OCI-LY7 (cell line): ENCODE measurements around the gene ART4. TPM values are rescaled to one million over a fixed set of nuclear protein-coding genes. Genes with fewer than 3 reads are reported as not detected.
A peak's percentile ranks its signal among the peaks of the same experiment; 100 is the strongest.

Source experiments
- BruUV-seq: library from RNA; stranded (reverse); fragments of 400-500 nt; replicated peaks from 2 replicates; lab custom pipeline; 2021; lab: Mats Ljungman, UMichigan
- CTCF ChIA-PET: fragments of 300-600 bp; sonication (Branson Sonifier 250); formaldehyde crosslinking; loops from one replicate; lab custom pipeline; 2022; ENCODE audit warnings: antibody characterized with exemption; ENCODE audit not compliant: unreplicated experiment; lab: Charles Lee
- POLR2A ChIA-PET: fragments of 300-600 bp; sonication (Branson Sonifier 250); formaldehyde crosslinking; loops from one replicate; lab custom pipeline; 2022; ENCODE audit warnings: antibody characterized with exemption; lab: Charles Lee
- DNase-seq: peaks from one replicate; pipeline ENCODE4 v3.0.0-alpha.2; 2015; ENCODE audit warnings: low spot score
- H2AFZ ChIP-seq: fragments of 200-600 bp; sonication (generic), shearing (Covaris generic); 2 replicates; pipeline ENCODE4 v1.6.1; 2014; ENCODE audit warnings: mild to moderate bottlenecking, antibody characterized with exemption, low read length, moderate library complexity
- H3K27ac ChIP-seq: fragments of 200-600 bp; sonication (generic); 2 replicates; pipeline ENCODE4 v1.5.1; 2014; ENCODE audit warnings: mixed run types, low read depth, mild to moderate bottlenecking, moderate library complexity, low read length, inconsistent platforms; ENCODE audit not compliant: poor library complexity, severe bottlenecking
- H3K36me3 ChIP-seq: fragments of 200-600 bp; sonication (generic); 2 replicates; pipeline ENCODE4 v1.6.1; 2014; ENCODE audit warnings: mild to moderate bottlenecking, antibody characterized with exemption, low read length, moderate library complexity, mixed read lengths; ENCODE audit not compliant: insufficient read depth
- H3K4me1 ChIP-seq: fragments of 200-600 bp; sonication (generic); 2 replicates; pipeline ENCODE4 v1.5.1; 2014; ENCODE audit warnings: mild to moderate bottlenecking, low read length; ENCODE audit not compliant: insufficient read depth, poor library complexity, severe bottlenecking
- H3K4me2 ChIP-seq: fragments of 200-600 bp; sonication (generic); 2 replicates; pipeline ENCODE4 v1.6.1; 2014; ENCODE audit warnings: mild to moderate bottlenecking, low read length
- H3K4me3 ChIP-seq: fragments of 200-600 bp; sonication (generic); 2 replicates; pipeline ENCODE4 v1.5.1; 2014; ENCODE audit warnings: mild to moderate bottlenecking, low read depth, low read length; ENCODE audit not compliant: poor library complexity, severe bottlenecking
- H3K79me2 ChIP-seq: fragments of 200-600 bp; sonication (generic); 2 replicates; pipeline ENCODE4 v1.6.1; 2016; ENCODE audit warnings: low read depth, mild to moderate bottlenecking, low read length, moderate library complexity, mixed read lengths; ENCODE audit not compliant: insufficient read depth
- H3K9me2 ChIP-seq: fragments of 200-600 bp; sonication (generic); 2 replicates; pipeline ENCODE4 v1.6.1; 2016; ENCODE audit warnings: mild to moderate bottlenecking, low read length, mixed read lengths; ENCODE audit not compliant: insufficient read depth
- H3K9me3 ChIP-seq: fragments of 200-600 bp; sonication (generic); 2 replicates; pipeline ENCODE4 v1.6.1; 2014; ENCODE audit warnings: mild to moderate bottlenecking, mixed run types, low read length, mixed read lengths
- H4K20me1 ChIP-seq: fragments of 200-600 bp; sonication (generic); 2 replicates; pipeline ENCODE4 v1.6.1; 2014; ENCODE audit warnings: mild to moderate bottlenecking, antibody characterized with exemption, low read length, moderate library complexity, mixed read lengths; ENCODE audit not compliant: insufficient read depth
- EZH2phosphoT487 ChIP-seq: fragments of 200-600 bp; sonication (generic); IDR thresholded peaks from 2 replicates; pipeline ENCODE4 v1.6.1; 2018; ENCODE audit warnings: low read depth, borderline replicate concordance, mild to moderate bottlenecking, mixed run types, antibody characterized with exemption, low read length, moderate library complexity, mixed read lengths
- intact Hi-C: fragments of 100-400 bp; cut with micrococcal nuclease; formaldehyde crosslinking; loops from one replicate; pipeline ENCODE4 v1.10.0; 2022; ENCODE audit not compliant: unreplicated experiment
- total RNA-seq, 2 experiments: library from RNA; depleted of rRNA in 1 of 2; stranded (reverse); fragments of >200 nt in 1 of 2; shearing (Covaris generic) in 1 of 2; gene quantifications; 2 replicates each; pipeline ENCODE4 v1.2.3, GENCODE V29; 2014 to 2022
- TF ChIP-seq, protein P1 (sequence below): fragments of 200-600 bp; sonication (generic); conservative IDR thresholded peaks from 2 replicates; pipeline ENCODE4 v1.5.1; 2014; ENCODE audit warnings: mild to moderate bottlenecking, antibody characterized with exemption, low read length, moderate library complexity, mixed read lengths

ART4 gene
- total RNA-seq, 2 experiments from 2014 or later, result not detected

DNA sequence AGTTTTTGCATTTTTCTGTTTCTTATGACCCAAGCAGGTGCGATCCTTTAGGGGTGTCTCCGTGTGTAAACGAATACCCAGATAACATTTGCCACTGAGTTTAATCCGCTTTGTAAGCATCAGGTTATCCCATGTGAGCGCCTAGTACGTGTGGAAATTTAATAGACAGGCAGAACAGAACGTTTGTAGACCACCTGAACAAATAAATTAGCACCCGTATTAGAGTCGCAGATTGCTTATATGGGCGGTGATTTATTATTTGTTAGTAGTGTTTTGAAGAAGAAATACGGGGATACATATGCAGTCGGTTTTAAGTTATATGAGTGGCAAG is 39.5 kb downstream of the ART4 start:
- ChIA-PET POLR2A (interaction anchor here (0.6 to 9.9 kb wide), 9 partner anchors 11 to 527 kb away, joined by 3 to 162 read pairs (median 4); a partner anchor contains a TSS), CTCF (interaction anchor here (1.7 kb wide), 1 partner anchor 34 kb away, joined by 5 read pairs; no protein-coding TSS in a partner anchor)
- Histone ChIP-seq H2AFZ (peak overlapping the region; percentile 99), H3K4me1 (peaks cover 36% of the 10 kb centered on the region), H3K27ac (peak overlapping the region; percentile 66), H3K79me2 (peaks cover 61% of the 10 kb centered on the region), H4K20me1 (peaks cover 23% of the 10 kb centered on the region; the same call in 1 of the 2 replicates), H3K36me3 (peaks cover 28% of the 10 kb centered on the region), H3K9me2 (no peaks in the 10 kb centered on the region), H3K9me3 (peaks cover 3% of the 10 kb centered on the region; the same call in 1 of the 2 replicates), H3K4me2 (peak overlapping the region; percentile 98), H3K4me3 (peak overlapping the region; percentile 77)
- no peak for DNase-seq
- TF ChIP-seq, protein P1, sequence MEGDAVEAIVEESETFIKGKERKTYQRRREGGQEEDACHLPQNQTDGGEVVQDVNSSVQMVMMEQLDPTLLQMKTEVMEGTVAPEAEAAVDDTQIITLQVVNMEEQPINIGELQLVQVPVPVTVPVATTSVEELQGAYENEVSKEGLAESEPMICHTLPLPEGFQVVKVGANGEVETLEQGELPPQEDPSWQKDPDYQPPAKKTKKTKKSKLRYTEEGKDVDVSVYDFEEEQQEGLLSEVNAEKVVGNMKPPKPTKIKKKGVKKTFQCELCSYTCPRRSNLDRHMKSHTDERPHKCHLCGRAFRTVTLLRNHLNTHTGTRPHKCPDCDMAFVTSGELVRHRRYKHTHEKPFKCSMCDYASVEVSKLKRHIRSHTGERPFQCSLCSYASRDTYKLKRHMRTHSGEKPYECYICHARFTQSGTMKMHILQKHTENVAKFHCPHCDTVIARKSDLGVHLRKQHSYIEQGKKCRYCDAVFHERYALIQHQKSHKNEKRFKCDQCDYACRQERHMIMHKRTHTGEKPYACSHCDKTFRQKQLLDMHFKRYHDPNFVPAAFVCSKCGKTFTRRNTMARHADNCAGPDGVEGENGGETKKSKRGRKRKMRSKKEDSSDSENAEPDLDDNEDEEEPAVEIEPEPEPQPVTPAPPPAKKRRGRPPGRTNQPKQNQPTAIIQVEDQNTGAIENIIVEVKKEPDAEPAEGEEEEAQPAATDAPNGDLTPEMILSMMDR, result no peak
- TF ChIP-seq EZH2phosphoT487, result no peak
- intact Hi-C loops, result loop anchor here (1.0 to 10.0 kb wide), 2 partner anchors 29 to 721 kb away; a partner anchor contains a TSS
- BruUV-seq, result TSS peak; percentile 90

GRCh38 chr12:14803011-14803829 is 40.1 kb downstream of the ART4 start, which contains the start of the genes C12orf60 and WBP11:
Gene C12orf60 (plus strand): TSS chr12:14803670. CDS start chr12:14822936, 19,266 bp downstream.
Gene WBP11 (minus strand): TSS chr12:14803478. CDS start chr12:14801383, 2,095 bp downstream.
- no peaks in the 10 kb centered on the region for H3K9me2 ChIP-seq
- H3K9me3 ChIP-seq, result no peaks in the 10 kb centered on the region
- peak within 1 kb of the TSS; percentile 98 for H3K4me2 ChIP-seq
- H3K36me3 ChIP-seq, result peaks cover 33% of the 10 kb centered on the region
- H3K4me3 ChIP-seq, result peak within 1 kb of the TSS; percentile 77
- intact Hi-C loops, result loop anchor here (1.0 to 10.0 kb wide), 2 partner anchors 29 to 722 kb away; a partner anchor contains a TSS
- CTCF ChIA-PET, result interaction anchor here (1.7 kb wide), 1 partner anchor 34 kb away, joined by 5 read pairs; no protein-coding TSS in a partner anchor
- no TSS peak for BruUV-seq
- peak; percentile 98 for DNase-seq
- H4K20me1 ChIP-seq, result peaks cover 23% of the 10 kb centered on the region; the same call in 1 of the 2 replicates
- POLR2A ChIA-PET, result interaction anchor here (0.6 to 9.9 kb wide), 16 partner anchors 10 to 1108 kb away, joined by 3 to 162 read pairs (median 3); partner anchors contain the start of gene DERA
- peaks cover 66% of the 10 kb centered on the region for H3K79me2 ChIP-seq
- peaks cover 36% of the 10 kb centered on the region for H3K4me1 ChIP-seq
- TF ChIP-seq, protein P1, result no peak
- no peak for TF ChIP-seq EZH2phosphoT487
- H3K27ac ChIP-seq, result peak within 1 kb of the TSS; percentile 66
- peak within 1 kb of the TSS; percentile 99 for H2AFZ ChIP-seq
